GM21576 (cell line): ENCODE results near the gene KLHL10.
A peak's percentile ranks its signal among the peaks of the same experiment; 100 is the strongest.

Experiments
- ATAC-seq: cut with Tn5 transposase; IDR thresholded peaks from one replicate; pipeline ENCODE4 v1.9.1; 2021; ENCODE audit warnings: mild to moderate bottlenecking, moderate library complexity; ENCODE audit not compliant: unreplicated experiment

Gene KLHL10

DNA sequence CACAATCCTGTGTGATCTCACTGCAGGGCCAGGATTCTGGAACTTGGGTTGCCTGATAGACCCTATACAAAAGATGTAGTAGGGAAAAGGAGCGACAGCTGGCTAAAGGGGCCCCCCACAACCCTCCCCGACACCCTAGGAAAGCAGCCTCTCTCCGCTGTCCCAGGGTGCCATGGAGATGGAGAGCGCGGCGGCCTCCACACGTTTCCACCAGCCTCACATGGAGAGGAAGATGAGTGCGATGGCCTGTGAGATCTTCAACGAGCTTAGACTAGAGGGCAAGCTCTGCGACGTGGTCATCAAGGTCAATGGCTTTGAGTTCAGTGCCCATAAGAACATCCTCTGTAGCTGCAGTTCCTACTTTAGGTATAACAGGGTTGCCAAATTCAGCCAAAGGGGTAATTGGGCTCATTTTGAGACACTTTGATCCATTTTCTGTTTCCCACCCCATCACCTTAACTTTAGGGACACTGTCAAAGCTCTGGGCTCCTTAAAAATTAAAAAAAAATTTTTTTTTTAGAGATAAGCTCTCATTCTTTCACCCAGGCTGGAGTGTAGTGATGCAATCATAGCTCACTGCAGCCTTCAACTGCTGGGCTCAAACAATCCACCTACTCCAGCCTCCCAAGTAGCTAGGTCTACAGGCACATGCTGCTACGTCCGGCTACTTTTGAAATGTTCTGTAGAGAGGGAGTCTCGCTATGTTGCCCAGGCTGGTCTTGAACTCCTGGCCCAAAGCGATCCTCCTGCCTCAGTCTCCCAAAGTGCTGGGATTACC, at the start of gene KLHL10:
KLHL10 (plus strand) TSS at position 65 of the 778 bp plus-strand sequence; CDS start at position 173, 108 bp downstream.
- no peak for ATAC-seq

DNA sequence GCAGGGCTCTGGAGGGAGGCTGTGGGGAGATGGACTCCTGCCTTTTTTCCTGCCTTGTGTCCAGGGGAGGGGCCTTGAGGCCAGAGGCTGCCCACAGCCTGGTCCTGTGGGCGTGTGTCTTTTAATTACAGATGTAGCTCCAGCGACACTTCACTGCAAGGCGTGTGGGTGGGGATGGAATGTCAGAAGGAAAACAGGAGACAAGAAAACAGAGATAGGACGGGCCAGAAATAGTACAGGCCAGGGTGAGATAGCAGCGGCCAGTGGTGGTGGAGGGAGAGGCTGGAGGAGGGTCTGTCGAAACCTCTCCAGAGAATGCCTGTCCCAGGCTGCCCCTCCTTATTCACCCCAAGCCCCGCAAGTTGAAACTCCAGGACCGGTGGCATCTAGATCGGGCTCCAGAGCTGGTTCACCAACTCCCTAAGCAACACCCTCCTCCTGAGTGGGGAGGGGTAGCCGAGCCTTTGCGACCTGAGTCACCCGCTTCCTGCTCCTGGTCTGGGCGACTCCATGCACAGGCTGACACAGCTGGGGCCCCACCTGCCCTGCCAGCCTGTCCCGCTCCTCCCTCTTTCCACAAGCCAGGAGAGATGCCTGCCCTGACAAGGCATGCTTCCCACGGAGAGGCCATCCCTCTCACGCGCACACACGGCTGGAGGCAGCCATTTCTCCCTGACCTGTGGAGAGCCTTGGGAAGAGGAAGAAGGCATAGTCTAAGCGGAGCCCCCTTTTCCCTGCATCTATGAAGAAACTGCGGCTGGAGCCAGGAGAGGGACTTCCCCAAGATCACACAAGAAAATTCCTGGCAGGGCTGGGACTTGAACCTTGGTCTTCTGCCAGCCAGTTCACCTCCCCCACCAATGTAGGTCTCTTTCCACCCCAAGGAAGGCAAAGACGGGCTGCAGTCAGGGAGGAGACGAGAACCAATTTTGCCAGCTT, 44.5 kb upstream of the KLHL10 start:
- ATAC-seq = no peak

DNA sequence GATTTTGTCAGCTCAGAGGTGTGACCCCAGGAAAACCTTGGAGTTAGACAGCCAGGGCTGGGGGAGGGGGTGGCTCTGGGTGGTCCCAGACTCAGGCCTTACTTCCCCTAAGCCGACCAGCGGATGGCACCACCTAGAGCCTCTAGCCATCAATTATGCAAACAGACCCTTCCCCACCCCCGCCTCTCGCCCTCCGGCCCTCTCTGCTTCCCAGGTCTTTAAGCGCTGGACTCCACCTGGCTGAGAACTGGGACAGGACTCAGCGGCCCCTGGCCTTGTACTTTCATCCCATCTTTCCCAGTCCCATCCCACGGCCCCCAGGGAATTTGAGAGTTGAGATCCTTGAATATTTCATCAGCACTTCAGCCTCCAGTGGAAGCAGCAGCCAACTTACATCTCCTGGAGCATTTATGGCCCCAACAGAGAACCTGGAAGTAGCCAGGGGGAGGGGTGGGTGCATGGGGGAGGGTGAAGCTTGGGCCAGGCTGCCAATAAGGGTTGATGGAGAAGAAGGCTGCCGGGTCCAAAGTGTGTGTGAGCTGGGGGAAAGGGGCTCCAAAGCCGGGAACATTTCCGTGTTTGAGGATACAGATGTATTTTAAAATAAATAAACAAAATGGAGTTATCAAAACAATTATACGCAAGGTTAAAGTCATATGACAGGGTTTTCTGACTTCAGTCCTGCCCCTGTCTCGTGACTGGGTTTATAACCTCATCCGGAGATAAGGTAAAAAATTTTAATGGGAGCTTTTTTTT, 43.7 kb upstream of the KLHL10 start:
- no peak for ATAC-seq

DNA sequence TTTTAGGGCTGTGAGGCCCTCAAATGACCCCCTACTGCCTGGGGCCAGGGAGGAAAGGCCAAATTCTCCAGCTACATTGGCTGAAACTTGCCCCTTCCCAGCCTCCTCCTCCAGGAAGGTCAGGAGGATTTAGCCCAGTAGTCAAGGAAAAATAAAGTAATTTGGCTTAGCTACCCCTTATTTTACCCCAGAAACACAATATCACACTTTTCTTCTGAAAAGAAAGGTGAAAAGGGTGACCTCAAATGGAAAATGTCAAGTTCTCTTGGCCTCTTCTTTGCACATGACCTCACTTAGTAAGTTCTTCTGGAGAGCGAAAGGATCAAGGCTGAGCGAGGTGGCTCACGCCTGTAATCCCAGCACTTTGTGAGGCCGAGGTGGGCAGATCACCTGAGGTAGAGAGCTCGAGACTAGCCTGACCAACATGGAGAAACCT, 43.1 kb upstream of the KLHL10 start:
- ATAC-seq = no peak

DNA sequence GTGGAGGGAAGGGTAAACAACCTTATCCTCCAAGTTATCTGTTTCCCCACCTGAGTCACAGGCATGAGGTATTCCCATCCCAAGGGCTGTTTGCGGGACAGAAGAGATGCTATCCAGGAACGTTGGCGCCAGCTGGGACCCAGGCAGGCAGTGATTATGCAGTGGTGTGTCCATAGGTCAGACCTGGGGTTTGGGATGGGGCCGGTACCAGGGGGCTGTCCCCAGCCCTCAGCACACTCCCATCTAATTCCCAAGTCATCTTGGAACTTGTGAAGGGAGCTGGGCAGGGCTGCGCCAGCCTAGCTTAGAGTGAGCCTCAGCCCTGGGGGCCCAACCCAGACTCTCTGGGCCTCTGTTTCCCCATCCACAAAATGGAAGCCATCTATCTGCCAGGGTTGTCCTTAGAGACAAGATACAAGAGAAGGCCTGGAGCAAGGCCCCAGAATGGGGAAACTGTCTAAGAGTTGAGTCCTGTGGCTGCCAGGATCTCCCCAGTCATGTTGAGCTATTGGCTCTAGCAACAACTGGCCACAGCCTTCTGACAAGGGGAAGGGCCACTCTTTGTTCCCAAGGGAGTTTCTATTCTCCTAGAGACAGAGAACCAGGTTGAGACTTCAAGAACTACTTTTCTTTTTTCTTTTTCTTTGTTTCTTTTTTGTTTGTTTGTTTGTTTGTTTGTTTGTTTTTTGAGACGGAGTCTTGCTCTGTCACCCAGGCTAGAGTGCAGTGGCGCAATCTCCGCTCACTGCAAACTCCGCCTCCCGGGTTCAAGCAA, 41.3 kb upstream of the KLHL10 start:
- ATAC-seq = no peak

DNA sequence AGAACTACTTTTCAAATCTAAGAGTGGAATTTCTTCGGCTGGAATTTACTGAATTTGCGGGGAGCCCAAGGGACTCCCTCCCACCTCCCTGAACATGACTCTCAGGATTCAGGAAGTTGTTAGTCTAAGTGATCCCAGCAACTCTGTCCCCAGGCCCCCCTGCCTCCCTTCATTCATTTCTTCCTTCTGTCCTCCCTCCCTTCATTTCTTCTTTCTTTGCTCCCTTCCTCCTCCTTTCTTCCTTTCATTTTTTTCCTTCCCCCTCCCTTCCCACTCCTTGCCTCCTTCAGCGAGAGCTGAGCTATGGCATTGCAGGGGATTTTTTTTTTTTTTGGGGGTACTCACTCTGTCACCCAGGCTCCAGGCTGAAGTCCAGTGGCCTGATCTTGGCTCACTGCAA, 40.2 kb upstream of the KLHL10 start:
- no peak for ATAC-seq

DNA sequence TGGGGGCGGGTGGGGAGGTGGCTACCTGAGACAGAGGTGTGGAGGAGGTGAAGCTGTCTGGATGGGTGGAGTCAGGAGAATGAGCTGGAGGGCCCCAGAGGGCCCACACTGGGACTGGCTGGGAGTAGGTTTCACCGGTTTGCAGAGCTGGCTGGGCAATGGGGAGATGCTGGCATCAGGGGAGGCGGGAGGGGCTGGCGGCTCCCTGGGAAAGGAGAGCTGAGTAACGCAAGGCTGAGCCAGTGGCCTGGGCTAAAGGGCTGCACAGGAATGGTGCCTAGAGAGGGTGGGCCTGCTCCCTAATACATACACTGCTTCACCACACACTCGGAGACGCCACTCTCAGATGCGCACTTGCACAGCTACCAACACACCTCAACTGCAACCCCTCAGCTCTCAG, 38.3 kb upstream of the KLHL10 start:
- ATAC-seq = no peak

DNA sequence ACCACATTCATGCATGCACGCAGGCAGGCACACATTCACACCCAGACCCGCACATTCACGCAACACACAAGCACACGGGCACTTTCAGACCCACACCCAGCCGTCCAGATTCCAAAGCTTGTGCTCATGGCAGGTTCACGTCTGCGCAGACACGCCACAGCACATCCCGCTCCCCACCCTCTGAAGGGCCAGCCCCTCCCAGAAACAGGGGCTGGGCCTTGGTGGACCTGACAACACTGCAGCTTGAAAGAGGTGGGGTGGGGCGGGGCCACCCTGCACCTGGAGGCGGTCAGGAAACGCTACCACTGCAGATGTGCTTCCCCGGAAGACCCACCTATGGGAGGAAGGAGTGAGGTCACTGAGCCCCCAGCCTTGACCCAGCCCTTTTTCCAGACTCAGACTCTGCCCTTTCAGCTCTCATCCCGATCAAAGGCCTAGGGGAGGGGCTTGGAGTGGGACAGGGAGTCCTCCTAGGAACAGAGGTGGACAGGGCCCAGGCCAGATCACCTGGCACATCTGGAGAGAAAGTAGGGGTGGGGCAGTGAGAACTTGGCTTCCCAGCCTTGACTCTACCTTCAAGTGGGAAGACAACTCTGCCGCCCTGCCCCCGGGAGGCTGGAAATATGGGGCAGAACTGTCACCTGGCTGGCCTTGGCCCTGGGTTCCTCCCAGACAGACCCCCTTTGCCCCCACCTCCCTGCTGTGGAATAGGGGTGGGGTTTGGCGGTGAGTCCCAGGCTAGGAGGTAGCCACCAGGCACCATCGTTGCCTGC, 36.8 kb upstream of the KLHL10 start:
- no peak for ATAC-seq

DNA sequence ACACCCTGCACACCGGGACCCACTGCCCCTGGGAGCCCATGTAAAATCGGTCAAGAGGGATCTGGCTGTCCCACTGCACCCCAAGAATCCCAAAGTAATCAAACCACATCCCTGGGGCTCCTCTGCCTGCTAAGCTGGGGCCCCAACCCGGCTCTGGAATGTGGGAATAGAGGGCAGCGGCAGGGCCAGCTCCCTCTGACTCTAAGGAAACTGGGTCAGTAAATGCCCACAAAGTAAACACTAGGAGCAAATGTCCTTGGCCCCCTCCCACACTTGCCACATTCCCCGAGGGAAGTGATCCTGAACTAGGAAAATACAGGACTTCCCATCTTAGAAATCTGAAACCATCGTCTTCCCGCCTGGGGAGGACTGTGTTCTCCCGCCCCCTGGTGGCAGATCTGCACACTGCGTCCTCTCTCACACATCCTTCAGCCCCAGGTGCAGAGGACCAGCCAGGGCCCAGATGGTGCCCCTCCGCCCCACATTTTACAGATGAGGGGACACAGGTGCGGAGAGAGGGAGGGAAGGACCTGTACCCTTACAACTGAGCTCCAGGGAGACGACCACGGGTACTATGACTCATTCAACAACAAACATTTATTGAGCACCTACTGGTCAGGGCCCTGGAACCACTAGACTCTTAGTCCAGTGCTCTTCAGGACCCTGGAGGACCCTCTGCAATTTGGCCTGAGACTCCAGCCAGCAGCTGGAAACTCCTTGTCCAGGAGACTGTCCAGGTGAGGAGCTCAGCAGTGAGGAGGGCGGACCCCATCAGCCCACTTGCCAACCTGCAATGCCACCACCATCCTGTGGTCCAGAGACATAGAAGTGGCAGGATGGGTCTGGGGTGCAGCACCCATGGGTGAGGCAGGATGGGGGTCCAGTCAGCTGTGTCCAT, 36.0 kb upstream of the KLHL10 start:
- ATAC-seq = no peak

DNA sequence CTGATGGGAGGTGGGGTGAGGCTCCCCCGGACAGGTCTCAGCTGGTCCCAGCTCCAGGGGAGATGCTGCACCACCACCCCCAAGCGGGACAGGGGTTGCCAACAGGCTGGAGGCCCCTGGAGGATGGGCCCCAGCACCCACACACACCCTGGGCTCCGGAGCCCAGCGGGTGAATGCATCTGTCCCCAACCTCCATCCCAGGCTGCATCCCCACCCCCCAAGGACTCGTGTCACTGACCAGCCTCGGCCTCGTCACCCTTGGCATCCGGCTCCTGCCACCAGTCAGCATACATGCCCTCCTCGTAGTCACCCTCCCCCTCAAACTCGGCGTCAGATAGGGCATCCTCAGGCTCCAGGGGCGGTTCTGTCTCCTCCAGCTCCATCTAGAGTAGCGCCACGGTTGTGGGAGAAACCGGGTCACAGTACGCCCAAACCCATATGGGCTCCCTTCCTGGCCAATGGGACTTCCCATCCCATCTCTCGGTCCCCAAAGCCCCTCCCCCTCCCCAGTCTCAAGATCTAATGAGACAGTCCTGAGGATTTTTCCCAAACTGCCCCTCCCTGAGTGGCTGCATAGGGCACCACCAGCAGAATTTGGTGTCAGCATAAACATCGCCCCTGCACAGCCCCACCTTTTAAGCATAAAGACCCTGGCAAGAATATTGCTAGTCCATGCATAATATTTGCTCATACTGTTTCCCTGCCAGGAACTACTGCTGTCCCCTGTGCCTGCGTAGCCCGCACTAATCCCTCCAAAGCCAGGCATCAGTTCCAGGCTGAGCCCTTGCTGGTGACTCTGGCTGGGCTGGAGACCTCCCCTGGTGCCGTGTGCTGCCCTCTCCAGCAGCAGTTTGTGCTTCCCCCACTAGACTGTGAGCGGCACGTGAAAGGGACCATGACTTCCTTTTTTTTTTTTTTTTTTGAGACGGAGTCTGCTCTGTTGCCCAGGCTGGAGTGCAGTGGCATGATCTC, 34.3 kb upstream of the KLHL10 start:
- no peak for ATAC-seq

DNA sequence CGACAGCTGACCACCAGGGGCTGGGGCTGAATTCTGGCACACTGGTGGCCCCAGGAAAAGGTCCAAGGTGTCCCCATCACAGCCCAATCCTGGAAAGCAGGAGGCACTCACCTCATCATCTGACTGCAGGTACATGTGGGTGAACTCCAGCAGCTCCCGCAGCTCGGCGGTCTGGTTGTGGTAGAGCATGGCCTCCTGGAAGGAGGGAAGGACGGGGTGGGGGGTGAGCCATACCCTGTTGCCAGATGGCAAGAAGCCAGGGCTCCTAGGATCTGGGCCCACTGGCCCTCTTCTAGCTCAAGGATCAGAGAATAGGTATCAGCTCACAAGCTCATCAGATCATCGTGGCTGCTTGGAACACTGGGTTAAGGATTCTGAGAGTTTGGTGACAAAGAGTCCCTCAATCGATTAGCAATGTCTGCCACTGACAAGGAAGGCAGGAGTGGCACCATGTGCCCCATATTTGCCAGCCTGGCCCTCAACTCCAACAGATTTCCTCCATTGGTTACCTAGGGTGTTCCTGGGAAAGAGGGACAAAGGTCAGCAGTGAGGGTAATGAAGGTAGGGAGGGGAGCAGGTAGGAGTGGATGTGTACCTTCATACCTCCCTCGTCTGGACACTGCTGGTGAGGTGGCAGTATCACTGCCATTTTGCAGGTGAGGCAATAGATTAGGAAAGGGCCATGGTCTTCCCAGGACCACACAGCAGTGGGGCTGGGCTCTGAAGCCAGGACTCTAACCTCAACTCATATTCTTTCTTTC, 30.8 kb upstream of the KLHL10 start:
- no peak for ATAC-seq

DNA sequence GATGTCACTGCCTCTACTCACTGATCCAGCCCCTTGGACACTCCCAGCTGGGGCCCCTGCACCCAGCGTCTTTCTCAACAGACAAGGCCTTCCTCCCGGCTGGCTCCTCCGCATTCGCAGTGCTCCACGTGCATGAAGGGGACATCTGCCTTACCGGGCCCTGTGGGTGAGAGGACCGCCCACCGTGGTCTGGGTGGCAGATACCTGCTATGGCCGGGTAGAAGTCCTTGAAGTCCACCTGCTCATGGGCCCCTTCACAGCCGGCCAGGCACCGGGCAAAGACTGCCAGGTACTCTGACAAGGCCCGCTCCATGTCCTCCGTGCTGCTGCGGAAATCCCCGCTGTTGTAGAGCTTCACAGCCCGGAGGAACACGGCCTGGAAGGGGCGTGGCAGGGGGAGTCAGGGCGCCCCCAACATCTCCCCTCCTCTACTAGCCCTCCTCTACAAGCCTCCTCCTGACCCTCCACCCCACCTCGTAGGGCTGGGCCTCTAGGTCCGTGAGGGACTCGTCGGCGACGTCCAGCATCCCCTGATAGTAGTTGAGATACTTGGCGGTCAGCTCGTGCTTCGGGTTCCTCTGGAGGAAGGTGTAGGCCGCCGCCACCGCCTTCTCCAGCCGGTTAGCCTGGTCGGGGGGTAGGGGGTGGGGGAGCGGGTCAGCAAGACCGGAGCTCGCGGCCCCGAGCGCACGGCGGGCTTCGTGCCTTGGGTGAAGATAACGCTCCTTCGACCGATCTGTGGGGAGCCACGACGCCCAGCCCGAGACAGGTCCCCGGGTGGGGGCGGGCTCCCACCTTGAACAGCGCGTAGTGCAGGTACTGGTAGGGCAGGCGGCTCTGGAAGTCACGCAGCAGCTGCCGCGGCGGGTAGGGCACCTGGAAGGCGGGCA, 26.7 kb upstream of the KLHL10 start:
- ATAC-seq = no peak

DNA sequence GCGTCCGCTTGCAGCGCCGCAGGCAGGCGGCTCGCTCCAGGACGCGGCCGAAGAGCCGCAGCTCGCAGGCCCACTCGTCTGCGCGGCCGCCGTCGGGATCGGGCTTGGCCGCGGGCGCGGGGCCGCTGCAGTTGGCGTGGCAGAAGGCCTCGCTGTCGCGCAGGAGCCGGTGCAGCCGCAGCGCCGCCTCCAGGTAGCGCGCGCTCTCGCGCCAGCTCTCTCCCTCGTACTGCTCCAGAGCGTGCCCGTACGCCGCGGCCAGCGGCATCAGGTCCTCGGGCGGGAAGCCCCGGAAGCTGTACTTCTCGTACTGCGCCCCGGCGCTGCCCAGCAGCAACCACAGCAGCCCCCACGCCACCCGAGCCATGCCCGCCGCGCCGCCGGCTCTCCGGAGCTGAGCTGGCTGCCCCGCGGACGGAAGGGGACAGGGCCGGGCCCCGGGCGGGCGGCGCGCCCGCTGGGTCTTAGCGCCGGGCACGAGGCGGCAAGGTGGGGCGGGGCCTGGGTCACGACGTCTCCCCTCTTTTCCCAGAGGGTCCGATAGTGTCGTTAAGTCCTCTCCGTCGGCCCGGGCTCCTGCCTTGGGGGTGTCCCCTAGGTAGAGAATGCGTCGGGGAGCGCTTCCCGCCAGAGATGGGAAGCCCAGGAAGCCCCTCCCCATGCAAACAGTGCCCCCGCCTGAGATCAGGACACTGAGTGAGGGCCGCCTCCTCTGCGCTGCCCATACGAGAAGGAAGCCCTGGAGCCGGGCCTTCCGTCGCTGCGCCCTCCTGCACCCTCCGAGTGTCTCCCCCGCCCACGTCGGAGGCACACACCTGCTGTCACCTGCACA, 25.9 kb upstream of the KLHL10 start, which contains the start of gene P3H4:
P3H4 (minus strand) TSS at position 401 of the 832 bp plus-strand sequence; CDS start at position 367, 34 bp downstream.
- ATAC-seq = peak; percentile 68

DNA sequence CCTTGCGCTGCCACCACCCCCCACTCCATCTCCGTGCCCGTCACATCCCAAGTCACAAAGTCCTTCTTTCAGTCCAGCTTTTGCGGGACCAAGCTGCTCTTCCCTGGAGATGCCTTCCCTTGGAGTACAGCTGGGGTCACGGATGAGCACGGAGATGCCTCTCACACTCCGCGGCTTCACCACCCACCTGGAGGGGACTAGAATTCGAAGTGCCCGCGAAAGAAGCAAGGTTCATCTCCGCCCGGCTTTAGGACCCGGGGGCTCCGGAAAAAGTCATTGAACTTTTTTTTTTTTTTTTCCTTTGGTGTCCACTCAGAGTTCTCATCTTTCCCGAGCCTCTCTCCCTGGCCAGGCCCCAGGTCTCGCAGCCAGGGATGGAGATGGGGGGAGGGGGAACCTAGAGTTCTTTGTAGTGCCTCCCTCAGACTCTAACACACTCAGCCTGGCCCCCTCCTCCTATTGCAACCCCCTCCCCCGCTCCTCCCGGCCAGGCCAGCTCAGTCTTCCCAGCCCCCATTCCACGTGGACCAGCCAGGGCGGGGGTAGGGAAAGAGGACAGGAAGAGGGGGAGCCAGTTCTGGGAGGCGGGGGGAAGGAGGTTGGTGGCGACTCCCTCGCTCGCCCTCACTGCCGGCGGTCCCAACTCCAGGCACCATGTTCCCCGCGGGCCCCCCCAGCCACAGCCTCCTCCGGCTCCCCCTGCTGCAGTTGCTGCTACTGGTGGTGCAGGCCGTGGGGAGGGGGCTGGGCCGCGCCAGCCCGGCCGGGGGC, 25.1 kb upstream of the KLHL10 start, which contains the start of gene FKBP10:
FKBP10 (plus strand) TSS at position 624 of the 771 bp plus-strand sequence; CDS start at position 655, 31 bp downstream.
- ATAC-seq = no peak
